H1 (cell line): Measurements from ENCODE around the gene DPH6. TPM values are rescaled to one million over a fixed set of nuclear protein-coding genes. Genes with fewer than 3 reads are reported as not detected.

Experiments used
- BACH1 ChIP-seq: IDR thresholded peaks from 2 replicates; pipeline ENCODE4 v1.6.1; 2012; ENCODE audit warnings: low read length, improper control_type of control experiment
- BRCA1 ChIP-seq: IDR thresholded peaks from 2 replicates; pipeline ENCODE4 v1.6.1; 2012; ENCODE audit warnings: low read depth, low read length, improper control_type of control experiment
- SIN3A ChIP-seq, 2 experiments: IDR thresholded peaks in 1 of 2; conservative IDR thresholded peaks in 1 of 2; 2 replicates each; pipeline ENCODE4 v1.6.1; 2011 to 2012; ENCODE audit warnings: low read length in 2 of 2, improper control_type of control experiment in 1 of 2, low read depth in 1 of 2, mild to moderate bottlenecking in 1 of 2
- SUZ12 ChIP-seq: fragments of 200-600 bp; sonication (generic); IDR thresholded peaks from 2 replicates; pipeline ENCODE4 v1.6.1; 2012; ENCODE audit warnings: mild to moderate bottlenecking, inconsistent platforms, low read length, moderate library complexity, mixed read lengths
- YY1 ChIP-seq: IDR thresholded peaks from 2 replicates; pipeline ENCODE4 v1.6.1; 2011; ENCODE audit warnings: low read depth, mild to moderate bottlenecking, low read length
- polyA plus RNA-seq, 7 experiments: library from polyadenylated mRNA; depleted of rRNA in 3 of 7; stranded (reverse) in 5 of 7; unstranded in 2 of 7; fragments of >200 nt in 5 of 7; fragments of 200-250 nt in 2 of 7; gene quantifications; 1 replicate in 5 of 7; 2 replicates in 1 of 7; 4 replicates in 1 of 7; pipeline versions ENCODE4 v1.2.1 to v1.2.3, GENCODE V29; 2011 to 2013; ENCODE audit warnings: missing spikeins in 2 of 7, mixed read lengths in 2 of 7
- total RNA-seq: library from RNA; stranded (reverse); fragmentation: NEBNext Ultra II Directional; extraction: Animal tissue kit (Norgen Biotek cat#: 25700); gene quantifications from 2 replicates; pipeline ENCODE4 v1.2.1, GENCODE V29; 2021
- TF ChIP-seq, protein P1 (sequence below): IDR thresholded peaks from 2 replicates; pipeline ENCODE4 v1.6.1; 2012; ENCODE audit warnings: low read length, inconsistent platforms

Gene DPH6
- total and polyA plus RNA-seq, 2 of the 8 experiments (the other 6 are each of a cell fraction or from before 2014, with no cell fraction given) = 21.6 to 30.5 TPM

- TF ChIP-seq, protein P1, sequence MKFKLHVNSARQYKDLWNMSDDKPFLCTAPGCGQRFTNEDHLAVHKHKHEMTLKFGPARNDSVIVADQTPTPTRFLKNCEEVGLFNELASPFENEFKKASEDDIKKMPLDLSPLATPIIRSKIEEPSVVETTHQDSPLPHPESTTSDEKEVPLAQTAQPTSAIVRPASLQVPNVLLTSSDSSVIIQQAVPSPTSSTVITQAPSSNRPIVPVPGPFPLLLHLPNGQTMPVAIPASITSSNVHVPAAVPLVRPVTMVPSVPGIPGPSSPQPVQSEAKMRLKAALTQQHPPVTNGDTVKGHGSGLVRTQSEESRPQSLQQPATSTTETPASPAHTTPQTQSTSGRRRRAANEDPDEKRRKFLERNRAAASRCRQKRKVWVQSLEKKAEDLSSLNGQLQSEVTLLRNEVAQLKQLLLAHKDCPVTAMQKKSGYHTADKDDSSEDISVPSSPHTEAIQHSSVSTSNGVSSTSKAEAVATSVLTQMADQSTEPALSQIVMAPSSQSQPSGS = no peak
- no peak for TF ChIP-seq SUZ12
- no peak for TF ChIP-seq BACH1
- no peak for TF ChIP-seq BRCA1
- no peak for TF ChIP-seq SIN3A (conservative IDR thresholded peaks at IDR 0.05 in 1 of 2, IDR thresholded peaks at IDR 0.05 in 1 of 2; ENCODE audit: low read depth in 1 of 2, low read length in 2 of 2)
- no peak for TF ChIP-seq YY1
These were observed 38.0 kb upstream of the DPH6 start (continued) for GRCh38 chr15:35583863-35584528.
